Fibroblast of lung (primary cell): Measurements from ENCODE around the gene LCNL1. TPM values are rescaled to one million over a fixed set of nuclear protein-coding genes. Genes with fewer than 3 reads are reported as not detected.

Source experiments
- DNase-seq, 2 donors: peaks; one replicate each; pipeline versions ENCODE4 v3.0.0 to v3.0.0-alpha.2; 2010; ENCODE audit warnings: low read depth in 2 of 2
- H2AFZ ChIP-seq: 2 replicates; pipeline ENCODE4 v1.5.1; 2012; ENCODE audit warnings: low read length, control low read depth, inconsistent platforms
- H3K27ac ChIP-seq: 2 replicates; pipeline ENCODE4 v1.5.1; 2011; ENCODE audit warnings: low read length, control low read depth; ENCODE audit not compliant: insufficient read depth
- H3K27me3 ChIP-seq: 2 replicates; pipeline ENCODE4 v1.5.1; 2011; ENCODE audit warnings: mild to moderate bottlenecking, low read length; ENCODE audit not compliant: control insufficient read depth, insufficient read depth
- H3K36me3 ChIP-seq: 2 replicates; pipeline ENCODE4 v1.5.1; 2011; ENCODE audit warnings: low read length; ENCODE audit not compliant: control insufficient read depth, insufficient read depth
- H3K4me1 ChIP-seq: 2 replicates; pipeline ENCODE4 v1.5.1; 2011; ENCODE audit warnings: low read length; ENCODE audit not compliant: control insufficient read depth, insufficient read depth; ENCODE audit errors: extremely low read depth
- H3K4me2 ChIP-seq: 2 replicates; pipeline ENCODE4 v1.5.1; 2011; ENCODE audit warnings: low read length, control low read depth; ENCODE audit not compliant: insufficient read depth; ENCODE audit errors: extremely low read depth
- H3K4me3 ChIP-seq, 4 experiments: fragments of 200-600 bp in 1 of 4; sonication (generic) in 1 of 4; replicated peaks in 1 of 4; 2 replicates each; pipeline ENCODE4 v1.5.1; 2011 to 2016; ENCODE audit warnings: low read length in 4 of 4, low read depth in 3 of 4, mild to moderate bottlenecking in 3 of 4, control low read depth in 2 of 4, inconsistent platforms in 1 of 4, mixed read lengths in 1 of 4; ENCODE audit not compliant: insufficient read depth in 1 of 4; ENCODE audit errors: control extremely low read depth in 1 of 4
- H3K79me2 ChIP-seq: 2 replicates; pipeline ENCODE4 v1.5.1; 2012; ENCODE audit warnings: mild to moderate bottlenecking, low read length, inconsistent platforms; ENCODE audit not compliant: control insufficient read depth, insufficient read depth
- H3K9ac ChIP-seq: 2 replicates; pipeline ENCODE4 v1.5.1; 2011; ENCODE audit warnings: mild to moderate bottlenecking, low read length, control low read depth; ENCODE audit not compliant: insufficient read depth
- H3K9me3 ChIP-seq: 2 replicates; pipeline ENCODE4 v1.5.1; 2012; ENCODE audit warnings: low read depth, low read length; ENCODE audit not compliant: control insufficient read depth, insufficient read depth
- H4K20me1 ChIP-seq: 2 replicates; pipeline ENCODE4 v1.5.1; 2011; ENCODE audit warnings: low read length; ENCODE audit not compliant: control insufficient read depth, insufficient read depth; ENCODE audit errors: extremely low read depth
- EZH2 ChIP-seq: IDR thresholded peaks from 2 replicates; pipeline ENCODE4 v1.5.1; 2012; ENCODE audit warnings: low read length, control low read depth, mild to moderate bottlenecking; ENCODE audit errors: missing control alignments
- polyA plus RNA-seq, 2 donors: library from polyadenylated mRNA; depleted of rRNA in 1 of 2; stranded (reverse) in 1 of 2; unstranded in 1 of 2; fragments of >200 nt; gene quantifications; 2 replicates each; pipeline ENCODE4 v1.2.1, GENCODE V29; 2011 to 2012; ENCODE audit warnings: missing spikeins in 1 of 2
- total RNA-seq: library from RNA; depleted of rRNA; stranded (reverse); fragments of >200 nt; gene quantifications from 2 replicates; pipeline ENCODE4 v1.2.1, GENCODE V29; 2014
- TF ChIP-seq, protein P1 (sequence below), 2 donors: IDR thresholded peaks in 1 of 2; conservative IDR thresholded peaks in 1 of 2; 1 replicate in 1 of 2; 2 replicates in 1 of 2; pipeline ENCODE4 v1.5.1; 2011 to 2012; ENCODE audit warnings: low read length in 2 of 2, control low read depth in 1 of 2, inconsistent platforms in 1 of 2, low read depth in 1 of 2, mild to moderate bottlenecking in 1 of 2

LCNL1 gene
- total and polyA plus RNA-seq, 2 donors (not counting 1 experiment from before 2014, with no cell fraction given): 1.4 to 6.3 TPM

DNA sequence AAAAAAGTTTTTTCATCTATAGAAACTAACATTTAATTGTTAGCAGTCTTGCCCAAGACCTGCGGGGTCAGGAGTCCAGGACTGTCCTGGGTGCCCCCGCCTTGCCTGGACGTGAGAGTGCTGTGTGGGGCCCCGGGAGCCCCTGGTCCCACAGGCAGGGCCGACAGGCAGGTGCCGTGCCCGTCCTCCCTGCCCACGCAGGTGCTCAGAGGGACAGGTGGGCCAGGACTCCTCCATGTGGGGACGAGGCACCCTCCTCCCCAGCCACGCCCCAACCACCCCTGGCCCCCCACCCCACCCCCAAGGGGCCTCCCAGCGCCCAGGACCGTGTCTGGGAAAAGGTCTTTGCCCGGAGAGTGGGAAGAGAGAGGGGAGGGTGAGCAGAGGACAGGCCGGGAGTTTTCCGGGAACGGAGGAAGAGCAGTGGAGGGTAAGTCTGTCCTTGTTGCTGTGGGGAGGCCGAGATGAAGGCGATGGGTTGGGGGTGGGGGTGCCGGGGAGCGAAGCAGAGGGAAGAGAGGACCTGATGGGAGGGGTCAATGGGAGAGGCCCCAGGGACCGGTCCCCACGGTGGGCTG lies 33.5 kb upstream of the LCNL1 start:
- Histone ChIP-seq H3K9ac (peak overlapping the region; percentile 40), H3K4me3 (peak overlapping the region; percentile 42 to 61 (median 48)), H2AFZ (peak overlapping the region; percentile 70)

DNA sequence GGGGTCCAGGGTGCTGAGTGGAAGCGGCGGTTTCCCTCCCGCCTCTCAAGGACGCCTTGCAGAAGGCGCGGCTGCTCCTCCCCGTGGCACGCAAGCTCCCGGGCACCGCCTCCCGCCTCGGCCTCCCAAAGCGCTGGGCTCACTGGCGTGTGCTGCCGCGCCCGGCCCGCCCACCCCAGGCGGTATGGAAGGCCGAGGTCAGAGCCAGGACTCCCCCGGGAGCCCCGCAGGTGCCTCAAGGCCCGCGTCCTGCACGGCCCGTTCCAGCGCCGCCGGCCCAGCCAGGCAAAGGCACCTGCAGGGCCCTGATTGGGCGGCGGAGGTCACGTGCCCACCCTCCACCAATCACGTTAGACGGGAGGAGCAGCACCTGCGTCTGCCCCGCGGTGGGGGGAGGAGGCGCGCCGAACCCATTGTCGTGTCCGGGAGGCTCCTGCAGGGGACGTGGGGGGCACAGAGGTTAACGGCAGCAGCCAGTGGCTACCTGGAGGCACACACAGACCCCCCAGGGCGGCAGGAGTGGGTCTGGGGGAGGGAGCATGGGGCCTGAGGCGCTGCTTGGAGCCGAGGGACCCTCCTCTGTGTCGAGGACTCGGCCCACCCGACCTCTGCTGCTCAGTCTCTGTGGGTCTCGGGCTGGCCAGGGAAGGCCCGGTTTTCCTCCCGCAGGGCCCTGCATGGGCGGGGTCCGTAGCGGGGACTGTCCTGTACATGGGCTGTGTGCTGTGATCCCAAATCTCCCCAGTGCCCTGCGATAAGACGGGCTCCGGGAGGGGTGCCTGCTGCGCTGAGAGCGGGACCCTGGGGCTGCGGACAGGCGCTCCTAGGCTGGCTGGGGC lies 32.8 kb upstream of the LCNL1 start:
- no peaks in the 10 kb centered on the region for H3K27me3 ChIP-seq
- H3K9ac ChIP-seq: peak overlapping the region; percentile 40
- H4K20me1 ChIP-seq: no peaks in the 10 kb centered on the region
- no peaks in the 10 kb centered on the region for H3K9me3 ChIP-seq
- H3K36me3 ChIP-seq: no peaks in the 10 kb centered on the region
- DNase-seq: peak; percentile 72 to 73
- peak overlapping the region; percentile 70 for H2AFZ ChIP-seq
- no peak overlapping the region for H3K27ac ChIP-seq
- H3K4me3 ChIP-seq: peak overlapping the region; percentile 47 to 61 (median 48)
- H3K79me2 ChIP-seq: no peaks in the 10 kb centered on the region
- H3K4me2 ChIP-seq: peak overlapping the region; percentile 89
- H3K4me1 ChIP-seq: no peaks in the 10 kb centered on the region
- no peak for TF ChIP-seq EZH2
- TF ChIP-seq, protein P1, sequence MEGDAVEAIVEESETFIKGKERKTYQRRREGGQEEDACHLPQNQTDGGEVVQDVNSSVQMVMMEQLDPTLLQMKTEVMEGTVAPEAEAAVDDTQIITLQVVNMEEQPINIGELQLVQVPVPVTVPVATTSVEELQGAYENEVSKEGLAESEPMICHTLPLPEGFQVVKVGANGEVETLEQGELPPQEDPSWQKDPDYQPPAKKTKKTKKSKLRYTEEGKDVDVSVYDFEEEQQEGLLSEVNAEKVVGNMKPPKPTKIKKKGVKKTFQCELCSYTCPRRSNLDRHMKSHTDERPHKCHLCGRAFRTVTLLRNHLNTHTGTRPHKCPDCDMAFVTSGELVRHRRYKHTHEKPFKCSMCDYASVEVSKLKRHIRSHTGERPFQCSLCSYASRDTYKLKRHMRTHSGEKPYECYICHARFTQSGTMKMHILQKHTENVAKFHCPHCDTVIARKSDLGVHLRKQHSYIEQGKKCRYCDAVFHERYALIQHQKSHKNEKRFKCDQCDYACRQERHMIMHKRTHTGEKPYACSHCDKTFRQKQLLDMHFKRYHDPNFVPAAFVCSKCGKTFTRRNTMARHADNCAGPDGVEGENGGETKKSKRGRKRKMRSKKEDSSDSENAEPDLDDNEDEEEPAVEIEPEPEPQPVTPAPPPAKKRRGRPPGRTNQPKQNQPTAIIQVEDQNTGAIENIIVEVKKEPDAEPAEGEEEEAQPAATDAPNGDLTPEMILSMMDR (conservative IDR thresholded peaks at IDR 0.05 in 1 of 2, IDR thresholded peaks at IDR 0.05 in 1 of 2; ENCODE audit: low read depth in 1 of 2, low read length in 2 of 2): no peak

More for the DNA sequence above, 33.5 kb upstream of the LCNL1 start:
- H3K4me2 ChIP-seq: peak overlapping the region; percentile 89
- no peaks in the 10 kb centered on the region for H3K4me1 ChIP-seq
- no peak for DNase-seq
- H3K27me3 ChIP-seq: no peaks in the 10 kb centered on the region
- H3K9me3 ChIP-seq: no peaks in the 10 kb centered on the region
- H3K36me3 ChIP-seq: no peaks in the 10 kb centered on the region
- TF ChIP-seq, protein P1 (conservative IDR thresholded peaks at IDR 0.05 in 1 of 2, IDR thresholded peaks at IDR 0.05 in 1 of 2; ENCODE audit: low read depth in 1 of 2, low read length in 2 of 2): no peak
- no peak for TF ChIP-seq EZH2
- H3K27ac ChIP-seq: no peak overlapping the region
- no peaks in the 10 kb centered on the region for H4K20me1 ChIP-seq
- H3K79me2 ChIP-seq: no peaks in the 10 kb centered on the region

DNA sequence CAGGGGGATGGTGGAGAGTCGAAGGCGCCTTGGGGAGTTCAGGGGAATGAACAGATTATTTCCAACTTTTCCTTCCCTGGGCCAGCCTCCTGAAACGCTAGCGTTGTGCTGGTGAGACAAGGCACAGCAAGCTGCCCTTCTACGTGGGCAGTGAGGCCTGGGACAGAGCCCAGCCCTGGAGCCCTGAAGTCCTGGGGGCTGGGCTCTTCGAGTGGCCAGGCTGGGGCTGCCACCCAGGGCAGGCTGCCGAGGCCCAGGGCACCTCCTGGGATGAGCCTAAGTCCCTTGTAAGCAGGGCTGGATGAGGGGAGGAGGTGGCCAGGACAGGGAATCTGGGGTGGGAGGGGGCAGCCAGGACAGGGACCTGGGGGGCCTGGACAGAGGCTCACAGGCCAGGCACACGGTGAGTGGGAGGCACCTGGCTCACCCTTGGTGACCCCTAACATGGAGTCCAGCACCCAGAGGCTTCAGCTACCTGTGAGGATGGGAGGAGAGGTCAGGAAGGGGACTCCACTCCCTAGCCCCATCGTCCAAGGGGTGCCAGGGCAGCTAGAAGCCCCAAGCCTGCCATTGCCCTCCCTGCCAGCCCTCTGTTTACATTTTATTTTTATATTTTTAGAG lies 32.0 kb upstream of the LCNL1 start:
- Histone ChIP-seq H3K27ac (no peak overlapping the region), H3K4me3 (peak overlapping the region in 1 of 4 experiments; percentile 61), H3K27me3 (no peaks in the 10 kb centered on the region), H3K9me3 (no peaks in the 10 kb centered on the region), H3K79me2 (no peaks in the 10 kb centered on the region), H4K20me1 (no peaks in the 10 kb centered on the region), H3K36me3 (no peaks in the 10 kb centered on the region), H2AFZ (no peak overlapping the region), H3K9ac (no peak overlapping the region), H3K4me1 (no peaks in the 10 kb centered on the region), H3K4me2 (peak overlapping the region; percentile 1)
- TF ChIP-seq, protein P1 (conservative IDR thresholded peaks at IDR 0.05 in 1 of 2, IDR thresholded peaks at IDR 0.05 in 1 of 2; ENCODE audit: low read depth in 1 of 2, low read length in 2 of 2): no peak
- no peak for TF ChIP-seq EZH2
- DNase-seq: no peak
